Suprapubic skin (tissue), 3 donors: Measurements from ENCODE around the gene IQUB.

Experiments
- POLR2A ChIP-seq, 2 donors: fragments of 450-650 bp; IDR thresholded peaks; one replicate each; pipeline ENCODE4 v1.6.1; 2017; ENCODE audit warnings: antibody characterized with exemption in 2 of 2, mild to moderate bottlenecking in 2 of 2, moderate library complexity in 2 of 2
- TF ChIP-seq, protein P1 (sequence below), 2 donors: fragments of 200-600 bp in 1 of 2; fragments of 450-650 bp in 1 of 2; sonication (generic) in 1 of 2; IDR thresholded peaks; one replicate each; pipeline ENCODE4 v1.5.1; 2016 to 2019; ENCODE audit warnings: antibody characterized with exemption in 2 of 2, mild to moderate bottlenecking in 1 of 2, moderate library complexity in 1 of 2

DNA sequence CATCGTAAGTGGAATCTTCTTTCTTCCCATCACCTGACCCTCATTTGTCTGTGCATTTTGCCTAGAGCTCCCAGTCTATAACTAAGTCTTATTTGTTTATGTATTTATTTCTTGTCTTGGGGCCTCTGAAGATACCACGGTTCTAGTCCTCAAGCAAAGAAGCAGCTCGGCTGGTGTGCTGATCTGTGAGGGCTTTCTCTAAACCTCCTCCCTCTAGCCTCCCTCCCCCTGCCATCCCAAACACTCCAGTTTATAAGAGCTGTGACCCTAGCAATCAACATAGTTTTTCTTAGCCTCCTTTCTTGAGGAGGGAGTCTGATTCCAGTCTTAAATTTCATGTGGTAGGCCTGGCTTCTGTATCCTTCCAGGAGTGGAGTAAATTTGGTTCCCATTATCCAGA lies 38.9 kb upstream of the IQUB start:
- TF ChIP-seq, protein P1, sequence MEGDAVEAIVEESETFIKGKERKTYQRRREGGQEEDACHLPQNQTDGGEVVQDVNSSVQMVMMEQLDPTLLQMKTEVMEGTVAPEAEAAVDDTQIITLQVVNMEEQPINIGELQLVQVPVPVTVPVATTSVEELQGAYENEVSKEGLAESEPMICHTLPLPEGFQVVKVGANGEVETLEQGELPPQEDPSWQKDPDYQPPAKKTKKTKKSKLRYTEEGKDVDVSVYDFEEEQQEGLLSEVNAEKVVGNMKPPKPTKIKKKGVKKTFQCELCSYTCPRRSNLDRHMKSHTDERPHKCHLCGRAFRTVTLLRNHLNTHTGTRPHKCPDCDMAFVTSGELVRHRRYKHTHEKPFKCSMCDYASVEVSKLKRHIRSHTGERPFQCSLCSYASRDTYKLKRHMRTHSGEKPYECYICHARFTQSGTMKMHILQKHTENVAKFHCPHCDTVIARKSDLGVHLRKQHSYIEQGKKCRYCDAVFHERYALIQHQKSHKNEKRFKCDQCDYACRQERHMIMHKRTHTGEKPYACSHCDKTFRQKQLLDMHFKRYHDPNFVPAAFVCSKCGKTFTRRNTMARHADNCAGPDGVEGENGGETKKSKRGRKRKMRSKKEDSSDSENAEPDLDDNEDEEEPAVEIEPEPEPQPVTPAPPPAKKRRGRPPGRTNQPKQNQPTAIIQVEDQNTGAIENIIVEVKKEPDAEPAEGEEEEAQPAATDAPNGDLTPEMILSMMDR (IDR thresholded peaks at IDR 0.05), result no peak
- TF ChIP-seq POLR2A (IDR thresholded peaks at IDR 0.05), result no peak
